DMS79 treated with DMSO at 0.1 percent for 48 hours (cell line): ENCODE data around the gene WDCP.
"Not testable (repeated sequence)": the region's sequence is repeated elsewhere in the genome, so short reads cannot be mapped to it uniquely, and the experiment has no call there.

Source experiments
- DNase-seq: peaks from one replicate; lab custom pipeline; 2025; lab: John Stamatoyannopoulos, UW

The WDCP gene

GRCh38 chr2:24022324-24022974 is 24.7 kb downstream of the WDCP start:
- no peak for DNase-seq

- no peak for DNase-seq
These were observed 25.8 kb downstream of the WDCP start for GRCh38 chr2:24021122-24021998.

GRCh38 chr2:24020244-24020643 is 26.9 kb downstream of the WDCP start:
- no peak for DNase-seq

GRCh38 chr2:24019729-24020128 is 27.5 kb downstream of the WDCP start:
- DNase-seq, result no peak

- no peak for DNase-seq
These were observed 28.9 kb downstream of the WDCP start for GRCh38 chr2:24018241-24018640.

- no peak for DNase-seq
These were observed 29.5 kb downstream of the WDCP start for GRCh38 chr2:24017711-24018110.

GRCh38 chr2:24016853-24017703 is 30.1 kb downstream of the WDCP start:
- DNase-seq, result no peak

- DNase-seq, result no peak
These were observed 30.8 kb downstream of the WDCP start for GRCh38 chr2:24016376-24016761.

GRCh38 chr2:24015562-24016375 is 31.4 kb downstream of the WDCP start:
- DNase-seq, result no peak

GRCh38 chr2:24014902-24015301 is 32.3 kb downstream of the WDCP start:
- not testable (repeated sequence) for DNase-seq

- no peak for DNase-seq
These were observed 34.5 kb downstream of the WDCP start for GRCh38 chr2:24012521-24013188.

GRCh38 chr2:24011250-24012104 is 35.7 kb downstream of the WDCP start:
- DNase-seq, result no peak

- DNase-seq, result no peak
These were observed 36.5 kb downstream of the WDCP start for GRCh38 chr2:24010477-24011249.

- no peak for DNase-seq
These were observed 37.3 kb downstream of the WDCP start, which contains the start of gene MFSD2B for GRCh38 chr2:24009680-24010476. Gene MFSD2B (plus strand): TSS chr2:24010085. CDS start chr2:24010097, 12 bp downstream.

- no peak for DNase-seq
These were observed 37.9 kb downstream of the WDCP start for GRCh38 chr2:24009367-24009679.

- DNase-seq, result no peak
These were observed 38.4 kb downstream of the WDCP start for GRCh38 chr2:24008672-24009366.

GRCh38 chr2:24007693-24008092 is 39.5 kb downstream of the WDCP start:
- no peak for DNase-seq

GRCh38 chr2:23994567-23994966 is 52.6 kb downstream of the WDCP start:
- no peak for DNase-seq
